ENCODE measurements around the gene PSMC5.
"Not testable (repeated sequence)": the region's sequence is repeated elsewhere in the genome, so short reads cannot be mapped to it uniquely, and the experiment has no call there.

The PSMC5 gene

GRCh38 chr17:63838631-63839171, 11.5 kb downstream of the PSMC5 start:
- DNase-seq (ENCODE audit: low read depth), result no peak

GRCh38 chr17:63840591-63841349, 13.5 kb downstream of the PSMC5 start:
- DNase-seq (ENCODE audit: low read depth), result no peak

- DNase-seq (ENCODE audit: low read depth), result no peak
Measured at GRCh38 chr17:63841350-63842172, 14.3 kb downstream of the PSMC5 start.

- no peak for DNase-seq (ENCODE audit: low read depth)
Measured at GRCh38 chr17:63842173-63842539, 14.9 kb downstream of the PSMC5 start.

DNA sequence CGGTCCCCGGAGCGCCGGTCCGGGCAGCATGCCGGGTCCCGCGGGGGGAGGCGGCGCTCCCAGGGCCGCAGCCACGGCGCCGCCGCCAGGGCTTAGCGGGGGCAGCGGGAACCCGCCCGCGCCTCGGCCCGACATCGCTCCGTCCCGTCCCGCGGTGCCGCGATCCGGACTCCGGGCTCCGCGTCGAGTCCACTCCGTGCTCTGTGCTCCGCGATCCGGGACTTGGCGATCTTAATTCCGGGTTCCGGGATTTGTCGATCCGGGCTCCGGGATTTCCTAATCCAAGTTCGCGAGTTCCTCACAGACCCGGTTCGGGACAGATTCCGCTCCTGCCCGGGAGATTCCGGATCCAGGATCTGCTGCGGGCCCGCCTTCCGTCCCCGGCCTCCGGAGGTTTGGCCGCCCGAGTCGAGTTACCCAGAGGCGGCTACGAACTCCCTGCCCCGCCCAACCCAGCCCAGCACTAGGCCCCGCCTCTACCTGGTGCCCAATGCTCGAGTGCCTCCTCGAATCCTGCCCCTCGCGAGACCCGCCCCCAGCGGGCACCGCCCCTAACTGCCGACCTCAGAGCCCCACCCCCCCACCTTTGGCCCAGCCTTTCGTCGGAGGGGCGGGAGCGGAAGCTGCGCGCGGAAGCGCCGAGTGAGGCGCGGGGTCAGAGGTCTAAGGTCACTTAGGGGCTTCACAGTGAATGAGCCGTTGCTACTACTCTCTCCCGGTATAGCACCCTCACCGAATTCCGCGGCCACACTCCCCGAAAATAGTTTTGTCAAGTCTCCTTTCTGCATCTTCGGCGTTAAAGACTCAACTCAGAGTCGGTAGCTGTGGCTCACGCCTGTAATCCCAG, 15.5 kb downstream of the PSMC5 start, which contains the start of gene SMARCD2:
TSS of gene SMARCD2 (minus strand) at position 146 of the 847 bp plus-strand sequence. CDS start at position 135, 11 bp downstream.
- DNase-seq (ENCODE audit: low read depth), result peak; percentile 95

- not testable (repeated sequence) for DNase-seq (ENCODE audit: low read depth)
Measured at GRCh38 chr17:63843387-63843888, 16.2 kb downstream of the PSMC5 start.

DNA sequence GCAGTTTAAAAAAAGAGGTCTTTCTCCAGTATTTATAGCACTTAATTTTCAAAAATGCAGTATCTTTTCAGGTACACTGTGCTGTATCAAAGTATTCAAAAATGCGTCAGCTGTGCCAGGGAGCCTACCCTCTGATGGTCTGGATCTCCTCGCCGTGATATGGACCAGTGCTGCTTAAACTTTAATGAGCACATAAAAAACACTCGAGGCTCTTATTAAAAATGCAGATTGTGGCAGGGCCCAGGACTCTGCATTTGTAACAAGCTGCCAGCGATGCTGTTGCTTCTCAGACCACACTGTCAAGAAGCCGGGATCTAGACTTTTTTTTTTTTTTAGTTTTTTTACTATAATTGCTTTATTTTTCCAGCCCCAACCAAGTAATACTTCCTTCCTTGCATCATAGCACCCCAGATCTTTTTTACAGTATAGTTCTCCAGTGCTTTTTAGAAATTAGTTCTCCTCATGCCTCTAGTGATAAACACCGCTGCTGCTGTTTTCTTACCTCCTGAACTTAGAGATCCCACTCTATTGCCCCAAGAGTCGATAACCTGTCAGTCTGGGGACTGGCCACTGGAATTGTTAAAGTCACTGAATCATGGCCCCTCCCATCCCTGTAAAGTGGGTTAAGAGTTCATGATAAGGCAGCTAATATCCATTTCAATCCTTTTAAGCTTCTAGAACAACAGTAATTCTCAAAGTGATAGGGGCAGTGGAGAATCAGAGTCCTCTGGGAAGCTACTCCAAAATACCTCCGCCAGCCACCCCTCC, 16.9 kb downstream of the PSMC5 start:
- no peak for DNase-seq (ENCODE audit: low read depth)

- DNase-seq (ENCODE audit: low read depth), result no peak
Measured at GRCh38 chr17:63845509-63845908, 18.3 kb downstream of the PSMC5 start.

DNA sequence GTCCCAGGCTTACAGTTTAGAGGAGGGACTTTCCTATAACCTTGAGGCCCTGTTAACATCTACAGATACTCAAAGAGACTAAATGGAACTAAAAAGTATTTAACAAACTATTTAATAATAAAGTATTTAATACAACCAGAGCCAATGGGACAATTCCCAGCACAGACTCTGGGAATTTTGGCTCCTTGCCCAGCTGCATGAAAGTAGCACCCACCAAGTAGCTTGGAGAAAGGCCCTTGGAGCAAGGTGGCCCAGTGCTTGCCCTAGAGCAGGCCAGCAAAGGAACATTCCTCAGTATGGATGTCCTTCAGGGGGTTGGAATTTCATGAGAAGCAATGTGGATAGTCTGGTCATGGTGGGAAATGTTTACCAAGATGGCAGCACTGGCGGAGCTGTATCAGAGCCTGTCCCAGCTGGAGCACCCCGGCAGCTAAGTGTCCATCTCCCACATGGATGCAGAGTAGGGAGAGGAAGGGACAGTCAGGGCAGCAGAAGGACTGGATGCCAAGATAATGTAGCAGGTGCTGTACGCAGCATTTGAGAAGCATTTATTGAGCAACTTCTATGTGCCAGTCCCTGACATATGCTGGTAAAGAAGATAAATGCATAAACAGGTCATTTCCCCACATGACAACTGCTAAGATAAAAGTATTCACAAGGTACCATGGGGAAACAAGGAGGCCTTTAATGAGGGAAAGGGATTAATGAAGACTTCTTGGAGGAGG, 20.5 kb downstream of the PSMC5 start:
- DNase-seq (ENCODE audit: low read depth), result no peak

- DNase-seq (ENCODE audit: low read depth), result peak; percentile 93
Measured at GRCh38 chr17:63848834-63849689, 21.8 kb downstream of the PSMC5 start.

DNA sequence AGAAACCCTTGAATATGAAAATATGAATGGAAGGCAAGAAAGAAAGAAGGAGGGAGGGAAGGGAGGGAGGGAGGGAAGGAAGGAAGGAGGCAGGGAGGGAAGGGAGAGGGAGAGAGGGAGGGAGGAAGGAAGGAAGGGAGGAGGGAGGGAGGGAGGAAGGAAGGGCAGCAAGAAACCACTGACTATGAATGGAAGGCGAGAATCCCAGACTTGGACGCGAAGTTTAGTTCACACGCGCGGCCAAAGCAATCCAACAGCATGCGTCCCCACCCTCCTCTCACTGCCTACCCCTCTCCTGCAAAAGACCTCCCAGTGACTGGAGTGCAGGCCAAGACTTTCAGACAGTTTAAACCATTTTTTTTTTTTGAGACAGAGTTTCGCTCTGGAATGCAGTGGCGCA, 23.2 kb downstream of the PSMC5 start:
- DNase-seq (ENCODE audit: low read depth), result no peak

- DNase-seq (ENCODE audit: low read depth), result no peak
Measured at GRCh38 chr17:63853260-63853659, 26.0 kb downstream of the PSMC5 start.

GRCh38 chr17:63854709-63855108, 27.5 kb downstream of the PSMC5 start:
- no peak for DNase-seq (ENCODE audit: low read depth)

DNA sequence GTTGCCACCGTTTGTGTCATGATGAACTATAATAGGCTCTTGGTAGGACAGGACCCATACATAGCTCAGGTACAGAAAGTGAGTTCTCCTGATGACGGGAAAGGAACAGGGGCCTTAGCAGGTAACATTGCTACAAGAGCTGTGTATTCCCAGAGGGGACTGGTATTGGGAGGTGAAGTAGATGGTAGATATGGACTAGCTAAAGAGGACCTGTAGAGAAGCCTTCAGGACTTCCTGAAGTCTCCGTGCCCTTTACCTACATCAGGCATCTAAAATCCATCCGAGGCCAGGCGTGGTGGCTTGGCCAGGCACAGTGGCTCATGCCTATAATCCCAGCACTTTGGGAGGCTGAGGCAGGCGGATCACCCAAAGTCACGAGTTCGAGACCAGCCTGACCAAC, 28.0 kb downstream of the PSMC5 start:
- no peak for DNase-seq (ENCODE audit: low read depth)

DNA sequence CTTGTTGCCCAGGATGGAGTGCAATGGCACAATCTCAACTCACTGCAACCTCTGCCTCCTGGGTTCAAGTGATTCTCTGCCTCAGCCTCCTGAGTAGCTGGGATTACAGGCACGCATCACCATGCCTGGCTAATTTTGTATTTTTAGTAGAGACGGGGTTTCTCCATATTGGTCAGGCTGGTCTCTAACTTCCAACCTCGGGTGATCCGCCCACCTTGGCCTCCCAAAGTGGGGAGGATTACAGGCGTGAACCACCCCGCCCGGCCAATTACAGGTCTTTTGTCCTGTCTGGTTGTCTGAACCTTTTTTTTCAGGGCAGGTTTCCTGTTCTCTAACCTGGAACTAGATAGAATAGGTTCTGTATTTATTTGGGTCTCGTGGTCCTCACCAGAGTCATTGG, 29.2 kb downstream of the PSMC5 start:
- DNase-seq (ENCODE audit: low read depth), result not testable (repeated sequence)

DNA sequence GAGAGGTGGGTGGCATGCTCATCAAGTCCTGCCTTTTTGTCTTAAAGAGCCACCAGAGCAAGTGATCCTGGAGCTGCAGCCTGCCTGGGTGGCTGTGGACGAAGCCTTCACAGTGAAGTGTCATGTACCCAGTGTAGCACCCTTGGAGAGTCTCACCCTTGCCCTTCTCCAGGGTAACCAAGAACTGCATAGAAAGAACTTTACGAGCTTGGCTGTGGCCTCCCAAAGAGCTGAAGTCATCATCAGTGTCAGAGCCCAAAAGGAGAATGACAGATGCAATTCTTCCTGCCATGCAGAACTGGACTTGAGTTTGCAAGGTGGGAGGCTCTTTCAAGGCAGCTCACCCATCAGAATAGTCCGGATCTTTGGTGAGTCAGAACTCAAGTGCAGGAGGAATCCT, 32.0 kb downstream of the PSMC5 start:
- DNase-seq (ENCODE audit: low read depth), result no peak

DNA sequence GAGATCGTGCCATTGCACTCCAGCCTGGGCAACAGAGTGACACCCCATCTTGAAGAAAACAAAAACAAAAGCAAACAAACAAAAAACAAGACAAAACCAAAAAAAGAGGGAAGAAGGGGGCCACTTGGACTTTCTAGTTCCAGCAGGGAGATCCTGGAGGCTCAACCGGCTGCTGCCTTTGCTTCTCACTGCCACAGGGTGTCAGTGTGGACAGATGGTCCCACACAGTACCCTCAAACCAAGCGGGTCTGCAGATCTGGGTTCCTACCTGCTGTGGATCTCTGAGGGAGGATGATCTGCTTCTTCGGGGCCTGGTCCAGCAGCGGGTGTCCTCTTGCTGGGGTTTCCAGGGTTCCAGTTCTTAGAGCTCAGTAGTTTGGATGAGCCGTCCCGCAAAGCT, 39.4 kb downstream of the PSMC5 start:
- DNase-seq (ENCODE audit: low read depth), result not testable (repeated sequence)

GRCh38 chr17:63869491-63870291, 42.5 kb downstream of the PSMC5 start:
- not testable (repeated sequence) for DNase-seq (ENCODE audit: low read depth)

DNA sequence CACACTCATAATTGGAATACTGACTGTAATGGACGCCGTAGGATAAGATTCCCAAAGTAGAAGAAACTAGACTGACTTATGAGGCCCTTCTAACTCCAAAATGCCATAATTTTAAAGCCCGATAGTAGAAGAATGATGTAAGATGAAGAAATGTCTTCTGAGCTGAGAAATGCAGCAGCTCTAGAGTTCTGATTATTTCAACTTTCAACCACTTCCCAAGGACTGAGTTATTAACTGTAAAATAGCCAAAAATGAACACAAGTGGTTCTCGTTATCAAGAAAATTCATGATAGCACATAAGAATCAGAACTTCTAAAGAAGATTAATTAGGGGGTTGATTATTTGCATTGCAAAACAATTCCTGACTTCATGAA, 43.0 kb downstream of the PSMC5 start:
- not testable (repeated sequence) for DNase-seq (ENCODE audit: low read depth)
